HepG2 (cell line): ENCODE results near the gene CREBRF. TPM values are rescaled to one million over a fixed set of nuclear protein-coding genes. Genes with fewer than 3 reads are reported as not detected.
A peak's percentile ranks its signal among the peaks of the same experiment; 100 is the strongest.

Experiments used
- BORCS8-MEF2B ChIP-seq: sonication (generic); formaldehyde crosslinking; IDR thresholded peaks from 2 replicates; pipeline ENCODE4 v1.8.0; 2022; ENCODE audit warnings: mild to moderate bottlenecking, missing genetic modification reagents
- CEBPG ChIP-seq: IDR thresholded peaks from 2 replicates; pipeline ENCODE4 v1.6.1; 2016
- DMAP1 ChIP-seq: IDR thresholded peaks from 2 replicates; pipeline ENCODE4 v1.6.1; 2016
- DPF2 ChIP-seq: sonication (generic); formaldehyde crosslinking; IDR thresholded peaks from 2 replicates; pipeline ENCODE4 v1.4.0; 2020; ENCODE audit warnings: mild to moderate bottlenecking, low read depth, missing genetic modification reagents, borderline replicate concordance
- HES4 ChIP-seq: sonication (generic); formaldehyde crosslinking; IDR thresholded peaks from 2 replicates; pipeline ENCODE4 v1.9.0; 2021; ENCODE audit warnings: mild to moderate bottlenecking, missing genetic modification reagents, borderline replicate concordance
- KAT8 ChIP-seq: IDR thresholded peaks from 2 replicates; pipeline ENCODE4 v1.6.1; 2016; ENCODE audit warnings: missing genetic modification reagents, missing compliant biosample characterization
- NCOA5 ChIP-seq: sonication (generic); formaldehyde crosslinking; IDR thresholded peaks from 2 replicates; pipeline ENCODE4 v1.4.0; 2020; ENCODE audit warnings: missing genetic modification reagents
- NONO ChIP-seq, 2 experiments: fragments of 450-650 bp in 1 of 2; sonication (generic) in 1 of 2; formaldehyde crosslinking in 1 of 2; IDR thresholded peaks in 1 of 2; conservative IDR thresholded peaks in 1 of 2; 2 replicates each; pipeline versions ENCODE4 v1.6.1 to v1.8.0; 2017 to 2022; ENCODE audit warnings: mild to moderate bottlenecking in 1 of 2, missing genetic modification reagents in 1 of 2, moderate library complexity in 1 of 2
- PAF1 ChIP-seq: IDR thresholded peaks from 2 replicates; pipeline ENCODE4 v1.6.1; 2016; ENCODE audit warnings: missing genetic modification reagents, missing compliant biosample characterization
- POLR2AphosphoS5 ChIP-seq: IDR thresholded peaks from 2 replicates; pipeline ENCODE4 v1.6.1; 2012; ENCODE audit warnings: low read depth, low read length
- PRPF4 ChIP-seq: fragments of 200-400 bp; formaldehyde crosslinking; IDR thresholded peaks from 2 replicates; pipeline ENCODE4 v1.6.1; 2016; ENCODE audit warnings: low read length, low read depth; ENCODE audit not compliant: poor library complexity, severe bottlenecking
- SNRNP70 ChIP-seq: fragments of 200-400 bp; formaldehyde crosslinking; IDR thresholded peaks from 2 replicates; pipeline ENCODE4 v1.6.1; 2017; ENCODE audit warnings: mild to moderate bottlenecking, low read depth, low read length, moderate library complexity
- SOX5 ChIP-seq: IDR thresholded peaks from 2 replicates; pipeline ENCODE4 v1.6.1; 2016; ENCODE audit warnings: borderline replicate concordance
- TEAD2 ChIP-seq: sonication (generic); formaldehyde crosslinking; IDR thresholded peaks from 2 replicates; pipeline ENCODE4 v1.9.0; 2021; ENCODE audit warnings: missing genetic modification reagents
- TRIM24 ChIP-seq: sonication (generic); formaldehyde crosslinking; IDR thresholded peaks from 2 replicates; pipeline ENCODE4 v1.8.0; 2022; ENCODE audit warnings: mild to moderate bottlenecking, missing genetic modification reagents
- YEATS2 ChIP-seq: sonication (generic); formaldehyde crosslinking; IDR thresholded peaks from 2 replicates; pipeline ENCODE4 v1.4.0; 2020; ENCODE audit warnings: missing genetic modification reagents, borderline replicate concordance
- ZNF263 ChIP-seq: sonication (generic); formaldehyde crosslinking; IDR thresholded peaks from 2 replicates; pipeline ENCODE4 v1.4.0; 2020; ENCODE audit warnings: missing genetic modification reagents
- ZNF326 ChIP-seq: sonication (generic); formaldehyde crosslinking; IDR thresholded peaks from 2 replicates; pipeline ENCODE4 v1.4.0; 2020; ENCODE audit warnings: missing genetic modification reagents, borderline replicate concordance
- ZNF354B ChIP-seq: sonication (generic); formaldehyde crosslinking; IDR thresholded peaks from 2 replicates; pipeline ENCODE4 v1.8.0; 2022; ENCODE audit warnings: mild to moderate bottlenecking, missing genetic modification reagents
- ZNF572 ChIP-seq: sonication (generic); formaldehyde crosslinking; IDR thresholded peaks from 2 replicates; pipeline ENCODE4 v1.5.1; 2020; ENCODE audit warnings: mild to moderate bottlenecking, missing genetic modification reagents
- ZNF747 ChIP-seq: sonication (generic); formaldehyde crosslinking; IDR thresholded peaks from 2 replicates; pipeline ENCODE4 v1.8.1; 2023; ENCODE audit warnings: missing genetic modification reagents, mild to moderate bottlenecking, borderline replicate concordance
- ZSCAN20 ChIP-seq: sonication (generic); formaldehyde crosslinking; IDR thresholded peaks from 2 replicates; pipeline ENCODE4 v1.4.0; 2020; ENCODE audit warnings: missing genetic modification reagents, mild to moderate bottlenecking, borderline replicate concordance
- polyA plus RNA-seq, 8 experiments: library from polyadenylated mRNA; depleted of rRNA in 3 of 8; stranded (reverse) in 7 of 8; unstranded in 1 of 8; fragments of >200 nt; fragmentation: Illumina TruSeq in 4 of 8; extraction: Trizol in 4 of 8; gene quantifications; 2 replicates each; pipeline versions ENCODE4 v1.2.1 to v1.2.3, GENCODE V29; 2011 to 2016; ENCODE audit warnings: low read depth in 4 of 8, missing spikeins in 1 of 8, mixed read lengths in 1 of 8; ENCODE audit not compliant: insufficient read depth in 1 of 8
- total RNA-seq, 5 experiments: library from RNA; depleted of rRNA; stranded (reverse); fragments of >200 nt; fragmentation: Illumina TruSeq; extraction: Trizol; gene quantifications; 2 replicates each; pipeline ENCODE4 v1.2.3, GENCODE V29; 2016; ENCODE audit warnings: low read depth in 1 of 5
- TF ChIP-seq, protein P1 (sequence below), 2 experiments: sonication (generic) in 1 of 2; formaldehyde crosslinking in 1 of 2; IDR thresholded peaks; 2 replicates each; pipeline versions ENCODE4 v1.4.0 to v1.6.1; 2018 to 2020; ENCODE audit warnings: missing genetic modification reagents in 2 of 2, borderline replicate concordance in 1 of 2, low read depth in 1 of 2, mild to moderate bottlenecking in 1 of 2, missing biosample characterization in 1 of 2
- TF ChIP-seq, protein P2 (sequence below): sonication (generic); formaldehyde crosslinking; IDR thresholded peaks from 2 replicates; pipeline ENCODE4 v1.9.0; 2021; ENCODE audit warnings: missing genetic modification reagents, borderline replicate concordance
- TF ChIP-seq, protein P3 (sequence below): sonication (generic); formaldehyde crosslinking; IDR thresholded peaks from 2 replicates; pipeline ENCODE4 v1.4.0; 2020; ENCODE audit warnings: missing genetic modification reagents, low read depth, mild to moderate bottlenecking, borderline replicate concordance

Gene CREBRF
- total and polyA plus RNA-seq, 2 of the 13 experiments (the other 11 are each of a cell fraction or from before 2014, with no cell fraction given) = 4.5 to 10.2 TPM

DNA sequence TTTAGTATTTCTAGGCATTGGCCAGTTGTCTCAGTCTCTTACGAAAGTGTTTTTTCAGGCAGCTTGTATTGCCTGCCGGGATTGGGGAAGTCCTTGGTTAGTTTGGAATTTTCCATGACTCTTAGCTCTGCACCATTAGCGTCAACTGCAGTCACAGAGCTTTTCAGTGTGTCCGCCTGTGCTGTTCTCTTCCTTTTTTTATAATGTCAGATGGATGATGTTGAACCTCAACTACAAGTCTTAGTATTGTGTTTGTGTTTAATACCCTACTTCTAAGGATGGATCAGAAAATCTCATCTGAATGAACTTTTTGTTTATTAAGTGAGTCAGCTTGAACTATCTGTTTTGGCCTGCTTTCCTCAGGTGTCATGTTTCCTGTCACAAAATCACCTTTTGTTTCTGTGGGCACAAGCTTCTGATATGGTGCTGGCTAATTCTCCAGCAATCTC is 39.5 kb upstream of the CREBRF start (continued):
- TF ChIP-seq NCOA5 (CRISPR knock-in tag) (no peak), BORCS8-MEF2B (CRISPR knock-in tag) (no peak), ZNF263 (CRISPR knock-in tag) (no peak), ZNF747 (CRISPR knock-in tag) (no peak), ZNF326 (CRISPR knock-in tag) (no peak), DPF2 (CRISPR knock-in tag) (no peak), TEAD2 (CRISPR knock-in tag) (no peak), CEBPG (no peak), TRIM24 (CRISPR knock-in tag) (no peak), PAF1 (no peak), SNRNP70 (no peak), POLR2AphosphoS5 (0 out of 2 replicates have a peak, but pooled peaks have one; percentile 22), YEATS2 (peak; percentile 23; the same call in 1 of the 2 replicates), ZSCAN20 (CRISPR knock-in tag) (no peak), DMAP1 (CRISPR knock-in tag) (no peak), ZNF354B (no peak), PRPF4 (no peak), NONO (IDR thresholded peaks at IDR 0.05) (no peak), NONO (CRISPR knock-in tag; conservative IDR thresholded peaks at IDR 0.05) (no peak), KAT8 (CRISPR knock-in tag) (peak; percentile 56; the same call in 1 of the 2 replicates), SOX5 (CRISPR knock-in tag) (peak; percentile 68; the same call in 1 of the 2 replicates), ZNF572 (CRISPR knock-in tag) (no peak), HES4 (CRISPR knock-in tag) (no peak)
- TF ChIP-seq, protein P1, sequence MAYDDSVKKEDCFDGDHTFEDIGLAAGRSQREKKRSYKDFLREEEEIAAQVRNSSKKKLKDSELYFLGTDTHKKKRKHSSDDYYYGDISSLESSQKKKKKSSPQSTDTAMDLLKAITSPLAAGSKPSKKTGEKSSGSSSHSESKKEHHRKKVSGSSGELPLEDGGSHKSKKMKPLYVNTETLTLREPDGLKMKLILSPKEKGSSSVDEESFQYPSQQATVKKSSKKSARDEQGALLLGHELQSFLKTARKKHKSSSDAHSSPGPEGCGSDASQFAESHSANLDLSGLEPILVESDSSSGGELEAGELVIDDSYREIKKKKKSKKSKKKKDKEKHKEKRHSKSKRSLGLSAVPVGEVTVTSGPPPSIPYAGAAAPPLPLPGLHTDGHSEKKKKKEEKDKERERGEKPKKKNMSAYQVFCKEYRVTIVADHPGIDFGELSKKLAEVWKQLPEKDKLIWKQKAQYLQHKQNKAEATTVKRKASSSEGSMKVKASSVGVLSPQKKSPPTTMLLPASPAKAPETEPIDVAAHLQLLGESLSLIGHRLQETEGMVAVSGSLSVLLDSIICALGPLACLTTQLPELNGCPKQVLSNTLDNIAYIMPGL (CRISPR knock-in tag; IDR thresholded peaks at IDR 0.05; ENCODE audit: borderline replicate concordance in 1 of 2, low read depth in 1 of 2) = 0 out of 4 replicates have a peak, but pooled peaks of 1 of the 2 experiments have one; percentile 16
- TF ChIP-seq, protein P2, sequence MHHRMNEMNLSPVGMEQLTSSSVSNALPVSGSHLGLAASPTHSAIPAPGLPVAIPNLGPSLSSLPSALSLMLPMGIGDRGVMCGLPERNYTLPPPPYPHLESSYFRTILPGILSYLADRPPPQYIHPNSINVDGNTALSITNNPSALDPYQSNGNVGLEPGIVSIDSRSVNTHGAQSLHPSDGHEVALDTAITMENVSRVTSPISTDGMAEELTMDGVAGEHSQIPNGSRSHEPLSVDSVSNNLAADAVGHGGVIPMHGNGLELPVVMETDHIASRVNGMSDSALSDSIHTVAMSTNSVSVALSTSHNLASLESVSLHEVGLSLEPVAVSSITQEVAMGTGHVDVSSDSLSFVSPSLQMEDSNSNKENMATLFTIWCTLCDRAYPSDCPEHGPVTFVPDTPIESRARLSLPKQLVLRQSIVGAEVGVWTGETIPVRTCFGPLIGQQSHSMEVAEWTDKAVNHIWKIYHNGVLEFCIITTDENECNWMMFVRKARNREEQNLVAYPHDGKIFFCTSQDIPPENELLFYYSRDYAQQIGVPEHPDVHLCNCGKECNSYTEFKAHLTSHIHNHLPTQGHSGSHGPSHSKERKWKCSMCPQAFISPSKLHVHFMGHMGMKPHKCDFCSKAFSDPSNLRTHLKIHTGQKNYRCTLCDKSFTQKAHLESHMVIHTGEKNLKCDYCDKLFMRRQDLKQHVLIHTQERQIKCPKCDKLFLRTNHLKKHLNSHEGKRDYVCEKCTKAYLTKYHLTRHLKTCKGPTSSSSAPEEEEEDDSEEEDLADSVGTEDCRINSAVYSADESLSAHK (CRISPR knock-in tag) = no peak
- TF ChIP-seq, protein P3, sequence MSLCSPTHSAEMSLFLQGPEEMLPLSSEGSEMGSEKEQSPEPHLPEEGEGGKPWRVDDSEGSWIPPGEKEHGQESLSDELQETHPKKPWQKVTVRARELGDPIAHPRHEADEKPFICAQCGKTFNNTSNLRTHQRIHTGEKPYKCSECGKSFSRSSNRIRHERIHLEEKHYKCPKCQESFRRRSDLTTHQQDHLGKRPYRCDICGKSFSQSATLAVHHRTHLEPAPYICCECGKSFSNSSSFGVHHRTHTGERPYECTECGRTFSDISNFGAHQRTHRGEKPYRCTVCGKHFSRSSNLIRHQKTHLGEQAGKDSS (CRISPR knock-in tag) = no peak
